Measurements from ENCODE around the gene CKAP5.

The CKAP5 gene

GRCh38 chr11:46769636-46770221 lies 76.4 kb downstream of the CKAP5 start:
- no peak for DNase-seq

- no peak for DNase-seq
These were observed 79.4 kb downstream of the CKAP5 start for GRCh38 chr11:46766656-46767055.

GRCh38 chr11:46762248-46762647 lies 83.8 kb downstream of the CKAP5 start:
- no peak for DNase-seq

GRCh38 chr11:46761807-46762206 lies 84.3 kb downstream of the CKAP5 start:
- no peak for DNase-seq

GRCh38 chr11:46760429-46761128 lies 85.5 kb downstream of the CKAP5 start:
- DNase-seq, result no peak

- DNase-seq, result peak in 3 of 56 donors; percentile 5 to 13 (median 5)
These were observed 86.9 kb downstream of the CKAP5 start for GRCh38 chr11:46759196-46759595.

GRCh38 chr11:46755962-46756361 lies 90.1 kb downstream of the CKAP5 start:
- DNase-seq, result no peak

GRCh38 chr11:46747150-46747549 lies 98.9 kb downstream of the CKAP5 start:
- no peak for DNase-seq

- DNase-seq, result no peak
These were observed 100.1 kb downstream of the CKAP5 start for GRCh38 chr11:46745995-46746394.

GRCh38 chr11:46745328-46745727 lies 100.8 kb downstream of the CKAP5 start:
- no peak for DNase-seq

GRCh38 chr11:46743693-46744339 lies 102.3 kb downstream of the CKAP5 start:
- DNase-seq, result no peak

- DNase-seq, result no peak
These were observed 103.0 kb downstream of the CKAP5 start for GRCh38 chr11:46743043-46743442.

GRCh38 chr11:46741600-46742484 lies 104.2 kb downstream of the CKAP5 start:
- DNase-seq, result no peak

GRCh38 chr11:46738887-46739286 lies 107.2 kb downstream of the CKAP5 start:
- DNase-seq, result no peak

- no peak for DNase-seq
These were observed 108.4 kb downstream of the CKAP5 start for GRCh38 chr11:46737699-46738098.

GRCh38 chr11:46736615-46737014 lies 109.5 kb downstream of the CKAP5 start:
- no peak for DNase-seq

GRCh38 chr11:46736146-46736545 lies 109.9 kb downstream of the CKAP5 start:
- no peak for DNase-seq

GRCh38 chr11:46733234-46733633 lies 112.8 kb downstream of the CKAP5 start:
- DNase-seq, result no peak

GRCh38 chr11:46731545-46731944 lies 114.5 kb downstream of the CKAP5 start:
- no peak for DNase-seq

GRCh38 chr11:46729110-46730027 lies 116.7 kb downstream of the CKAP5 start:
- DNase-seq, result no peak

- DNase-seq, result no peak
These were observed 117.4 kb downstream of the CKAP5 start for GRCh38 chr11:46728659-46729040.
